Stimulated activated naive B cell treated with anti-CD40 and anti-IgM and Interleukin-4, amounts not matched to agents 10 μg/mL and 1 μg/mL and 100 μg/mL, for 72 hours (primary cell): ENCODE results near the gene ADIPOR2.

ENCODE experiments used
- ATAC-seq, 2 donors: fragments of 150-1000 bp; cut with Tn5 transposase; replicated peaks; 2 replicates each; pipeline ENCODE4 v1.10.0; 2021; ENCODE audit warnings: moderate library complexity in 1 of 2
- DNase-seq: peaks from one replicate; pipeline ENCODE4 v3.0.0; 2021
- H3K27ac Mint-ChIP-seq: one replicate; pipeline ENCODE4 v1.8.0; 2022; ENCODE audit warnings: mild to moderate bottlenecking, mixed read lengths
- H3K27me3 Mint-ChIP-seq, 2 donors: one replicate each; pipeline ENCODE4 v1.8.0; 2022; ENCODE audit warnings: mixed read lengths in 2 of 2
- H3K36me3 Mint-ChIP-seq, 2 donors: one replicate each; pipeline ENCODE4 v1.8.0; 2022; ENCODE audit warnings: mixed read lengths in 2 of 2, mild to moderate bottlenecking in 1 of 2
- H3K4me1 Mint-ChIP-seq, 2 donors: one replicate each; pipeline ENCODE4 v1.8.0; 2022; ENCODE audit warnings: mixed read lengths in 2 of 2, mild to moderate bottlenecking in 1 of 2
- H3K4me3 Mint-ChIP-seq, 2 donors: one replicate each; pipeline ENCODE4 v1.8.0; 2022; ENCODE audit warnings: mild to moderate bottlenecking in 2 of 2, mixed read lengths in 2 of 2, moderate library complexity in 1 of 2
- H3K9me3 Mint-ChIP-seq, 2 donors: one replicate each; pipeline ENCODE4 v1.8.0; 2022; ENCODE audit warnings: mixed read lengths in 2 of 2, mild to moderate bottlenecking in 1 of 2

The ADIPOR2 gene

DNA sequence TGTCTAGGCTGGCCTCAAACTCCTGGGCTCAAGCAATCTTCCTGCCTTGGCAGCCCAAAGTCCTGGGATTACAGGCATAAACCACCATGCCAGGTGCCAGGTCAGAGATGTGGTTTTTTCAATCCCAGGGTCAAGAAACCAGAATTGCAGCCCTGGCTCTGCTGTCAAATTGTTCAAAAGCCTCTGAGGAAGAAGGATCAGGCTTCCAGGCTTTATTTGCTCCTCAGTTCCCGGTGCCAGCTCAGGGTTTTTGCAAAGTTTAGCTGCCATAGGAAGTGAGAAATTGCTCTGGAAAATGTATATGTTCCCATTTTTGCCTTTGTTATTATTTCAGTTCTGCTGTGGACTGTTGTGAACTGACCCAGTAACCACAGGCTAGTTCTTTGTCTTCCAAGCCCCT is 33.2 kb upstream of the ADIPOR2 start:
- Mint-ChIP-seq H3K9me3 (no peaks in the 10 kb centered on the region), H3K27ac (no peak overlapping the region), H3K36me3 (no peaks in the 10 kb centered on the region), H3K4me1 (peaks cover 6 to 7% of the 10 kb centered on the region in 2 donors), H3K4me3 (no peak overlapping the region), H3K27me3 (no peaks in the 10 kb centered on the region)
- DNase-seq (no peak), ATAC-seq (no peak)

DNA sequence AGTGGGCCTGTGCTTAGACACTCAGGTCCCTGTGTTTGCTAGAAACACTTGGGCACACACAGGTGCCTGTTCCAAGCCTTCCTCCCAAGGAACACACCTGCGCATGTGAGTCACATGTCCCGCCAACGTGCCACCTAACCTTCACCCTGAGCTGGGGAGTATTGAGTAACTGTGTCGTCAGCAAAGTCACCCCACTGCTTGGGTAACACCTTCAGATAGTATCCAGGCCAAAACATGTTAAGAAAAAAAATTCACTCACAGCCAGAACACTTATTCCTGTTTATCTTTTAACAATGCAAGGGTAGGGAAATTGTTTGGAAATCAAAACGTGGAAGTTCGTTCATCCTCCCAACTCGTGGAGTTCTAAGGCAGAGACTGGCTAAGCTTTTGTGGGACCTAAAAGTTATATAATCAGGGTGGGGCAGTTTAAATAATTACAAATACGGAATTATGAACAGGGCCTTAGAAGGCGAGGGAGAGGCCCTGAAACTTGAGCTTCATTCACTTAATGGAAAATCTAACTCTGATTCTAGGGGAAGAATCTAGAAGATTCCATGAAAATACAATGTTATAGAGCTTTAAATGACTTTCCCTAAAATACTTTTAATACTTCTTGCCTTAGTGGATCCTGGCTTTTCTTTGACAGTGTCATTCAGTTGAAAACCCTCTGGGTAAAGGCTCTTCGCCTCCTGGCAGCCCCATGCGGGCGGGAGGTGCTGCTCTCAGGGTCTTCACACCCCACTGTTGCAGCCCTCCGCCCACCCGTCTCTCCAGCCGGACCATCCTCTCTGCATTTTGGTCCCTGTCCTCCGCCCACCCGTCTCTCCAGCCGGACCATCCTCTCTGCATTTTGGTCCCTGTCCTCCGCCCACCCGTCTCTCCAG is 30.3 kb upstream of the ADIPOR2 start:
- H3K27ac Mint-ChIP-seq, result no peak overlapping the region
- no peak for ATAC-seq
- H3K27me3 Mint-ChIP-seq, result peaks cover 0 to 10% of the 10 kb centered on the region in 2 donors
- H3K36me3 Mint-ChIP-seq, result peaks cover 0 to 6% of the 10 kb centered on the region in 2 donors
- peaks cover 16 to 17% of the 10 kb centered on the region in 2 donors for H3K4me1 Mint-ChIP-seq
- H3K9me3 Mint-ChIP-seq, result peaks cover 0 to 6% of the 10 kb centered on the region in 2 donors
- no peak for DNase-seq
- H3K4me3 Mint-ChIP-seq, result no peak overlapping the region

DNA sequence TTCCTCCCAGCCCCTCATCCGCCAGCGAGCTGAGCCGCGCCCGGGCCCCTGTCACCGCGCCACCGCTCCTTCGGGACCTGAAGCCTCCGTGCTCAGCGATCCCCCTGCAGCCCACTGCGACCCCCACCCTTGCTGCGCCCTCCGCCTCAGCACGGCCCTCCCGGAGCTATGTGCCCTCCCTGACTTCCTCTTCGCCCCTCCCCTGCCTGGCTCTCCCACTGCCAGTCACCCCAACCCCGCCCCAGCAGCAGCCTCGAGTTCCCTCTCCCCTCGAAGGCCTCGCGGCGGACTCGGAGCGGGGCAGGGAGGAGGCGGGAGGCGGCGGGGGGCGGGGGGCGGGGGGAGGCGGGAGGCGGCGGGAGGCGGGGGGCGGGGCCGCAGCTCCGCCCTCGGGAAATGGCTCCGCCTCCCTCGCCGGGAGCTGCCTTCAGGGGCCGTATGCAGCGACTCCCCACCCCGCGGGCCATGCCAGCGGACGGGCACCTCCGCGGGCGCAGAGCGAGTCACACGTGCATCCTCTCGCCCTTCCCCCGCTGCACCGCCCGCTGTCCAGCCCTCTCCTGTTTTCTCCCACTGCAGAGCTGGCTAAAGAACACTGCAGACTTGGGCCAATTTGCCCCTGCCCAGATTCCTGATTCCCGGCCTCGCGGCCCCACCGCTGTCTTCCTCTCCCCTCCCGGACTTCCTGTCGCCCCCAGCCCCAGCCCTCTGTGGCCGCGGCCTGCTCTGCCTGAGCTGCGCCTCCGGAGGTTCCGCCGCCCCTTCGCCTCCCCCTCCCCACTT is 29.1 kb upstream of the ADIPOR2 start:
- Mint-ChIP-seq H3K27ac (peak overlapping the region; percentile 88), H3K9me3 (peaks cover 0 to 6% of the 10 kb centered on the region in 2 donors), H3K36me3 (peaks cover 0 to 6% of the 10 kb centered on the region in 2 donors), H3K4me1 (peaks cover 16 to 19% of the 10 kb centered on the region in 2 donors), H3K4me3 (peak overlapping the region; percentile 82 to 89), H3K27me3 (peaks cover 0 to 10% of the 10 kb centered on the region in 2 donors)
- ATAC-seq (peak; percentile 92 to 94), DNase-seq (peak; percentile 83)

DNA sequence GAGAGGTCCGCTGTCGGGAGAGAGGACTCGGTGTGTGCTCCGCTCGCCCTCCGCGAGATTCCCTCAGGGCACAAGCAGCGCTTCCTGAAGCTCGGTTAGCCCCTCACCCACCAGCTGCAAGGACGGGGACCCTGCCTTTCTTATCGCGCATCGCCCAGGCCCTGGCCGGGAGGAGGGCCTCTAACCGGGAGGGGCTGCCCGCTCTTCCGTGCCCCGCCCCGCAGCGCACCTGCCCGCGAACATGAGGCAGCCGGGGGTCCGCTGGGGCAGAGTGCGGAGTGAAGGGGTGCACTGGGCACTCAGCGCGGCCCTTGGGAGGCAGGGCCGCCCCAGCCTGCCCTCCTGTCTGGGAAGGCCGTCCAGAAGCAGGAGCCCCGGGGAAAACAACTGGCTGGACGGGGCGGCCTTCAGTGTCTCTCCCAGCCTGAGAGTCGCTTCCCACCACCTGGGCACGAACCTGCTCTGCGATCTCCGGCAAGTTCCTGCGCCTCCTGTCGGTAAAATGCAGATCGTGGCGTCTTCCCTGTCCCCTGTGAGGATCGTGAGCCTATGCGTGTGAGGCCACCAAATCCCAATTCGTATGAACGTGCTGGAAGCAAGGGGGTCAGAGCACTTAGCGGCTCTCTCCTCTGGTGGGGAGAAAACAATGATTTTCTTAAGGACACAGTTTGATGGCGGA is 28.0 kb upstream of the ADIPOR2 start:
- H3K36me3 Mint-ChIP-seq, result peaks cover 0 to 6% of the 10 kb centered on the region in 2 donors

DNA sequence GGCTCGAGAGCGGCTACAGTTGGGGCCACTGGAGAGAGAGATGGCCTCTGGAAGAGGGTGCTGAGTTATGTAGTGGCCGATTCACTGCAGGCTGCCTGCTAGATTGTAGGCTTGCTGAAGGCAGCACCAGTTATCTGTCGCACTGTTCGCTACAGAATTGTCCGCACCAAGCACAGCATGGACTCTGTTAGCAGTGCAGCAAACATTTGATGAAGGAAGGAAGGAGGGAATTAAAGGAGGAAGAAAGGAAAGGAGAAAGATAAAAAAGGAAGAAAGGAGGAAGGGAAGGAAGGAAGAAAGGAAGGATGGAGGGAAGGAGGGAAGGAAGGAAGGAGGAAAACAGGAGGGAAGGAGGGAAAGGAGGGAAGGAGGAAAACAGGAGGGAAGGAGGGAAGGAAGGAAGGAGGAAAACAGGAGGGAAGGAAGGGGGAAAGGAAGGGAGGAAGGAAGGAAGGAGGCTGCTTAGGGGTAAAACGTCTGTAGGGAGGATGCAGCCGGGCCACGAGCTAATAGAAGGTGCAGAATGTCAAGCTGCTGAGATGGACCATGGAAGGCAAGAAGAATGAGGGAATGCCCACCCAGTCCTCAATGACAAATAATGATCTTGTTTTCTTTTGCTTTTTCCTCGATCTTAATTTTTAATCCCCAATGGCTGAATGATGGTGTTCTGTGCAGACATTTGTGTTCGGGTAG is 27.3 kb upstream of the ADIPOR2 start:
- ATAC-seq (no peak), DNase-seq (no peak)
- Mint-ChIP-seq H3K27me3 (peaks cover 0 to 10% of the 10 kb centered on the region in 2 donors), H3K9me3 (peaks cover 0 to 6% of the 10 kb centered on the region in 2 donors), H3K4me1 (peaks cover 16 to 33% of the 10 kb centered on the region in 2 donors), H3K4me3 (peak overlapping the region in 1 of 2 donors; percentile 78), H3K36me3 (peaks cover 0 to 6% of the 10 kb centered on the region in 2 donors), H3K27ac (peak overlapping the region; percentile 91)

More for the DNA sequence above, 28.0 kb upstream of the ADIPOR2 start:
- DNase-seq (no peak), ATAC-seq (no peak)
- peaks cover 0 to 6% of the 10 kb centered on the region in 2 donors for H3K9me3 Mint-ChIP-seq
- H3K4me1 Mint-ChIP-seq, result peaks cover 16 to 27% of the 10 kb centered on the region in 2 donors
- peaks cover 0 to 10% of the 10 kb centered on the region in 2 donors for H3K27me3 Mint-ChIP-seq
- H3K27ac Mint-ChIP-seq, result peak overlapping the region; percentile 91
- peak overlapping the region; percentile 63 to 78 for H3K4me3 Mint-ChIP-seq

DNA sequence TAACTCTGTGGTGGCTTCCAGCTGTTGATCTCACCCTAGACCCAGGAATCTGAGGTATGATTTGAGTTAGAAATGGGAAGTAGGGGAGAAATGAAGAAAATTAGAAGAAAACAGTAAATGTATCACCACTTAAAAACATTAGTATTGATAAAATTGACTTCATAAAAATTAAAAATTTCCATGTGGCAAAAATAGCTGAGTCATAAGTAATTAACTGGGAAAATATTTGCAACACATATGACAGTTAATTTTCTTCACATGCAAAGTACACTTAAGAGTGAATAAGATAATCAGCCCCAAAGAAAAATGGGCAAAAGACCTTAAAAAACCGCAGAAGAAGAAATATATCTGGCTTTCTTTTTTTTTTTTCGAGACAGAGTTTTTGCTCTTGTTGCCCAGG is 25.5 kb upstream of the ADIPOR2 start:
- no peak overlapping the region for H3K4me3 Mint-ChIP-seq
- H3K36me3 Mint-ChIP-seq, result peaks cover 0 to 6% of the 10 kb centered on the region in 2 donors
- H3K27ac Mint-ChIP-seq, result no peak overlapping the region
- peaks cover 0 to 10% of the 10 kb centered on the region in 2 donors for H3K27me3 Mint-ChIP-seq
- peaks cover 21 to 42% of the 10 kb centered on the region in 2 donors for H3K4me1 Mint-ChIP-seq
- no peak for DNase-seq
- ATAC-seq, result no peak
- H3K9me3 Mint-ChIP-seq, result peaks cover 0 to 6% of the 10 kb centered on the region in 2 donors

DNA sequence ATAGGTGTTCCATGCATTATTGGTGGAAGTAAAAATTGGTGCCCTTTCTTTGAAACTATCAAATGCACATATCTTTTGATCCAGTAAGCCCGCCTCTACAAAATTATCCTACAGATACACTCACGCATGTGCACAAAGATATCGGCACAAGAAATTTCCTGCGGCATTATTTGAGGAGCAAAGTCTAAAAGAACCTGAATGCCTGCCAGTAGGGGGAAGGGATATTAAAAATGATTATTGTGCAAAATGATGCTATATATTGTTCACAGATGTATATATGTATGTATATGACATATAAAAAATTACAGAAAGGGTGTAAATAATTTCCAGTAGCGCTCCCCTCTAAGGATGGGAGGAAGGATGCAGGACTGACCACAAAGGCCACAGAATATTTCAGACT is 24.7 kb upstream of the ADIPOR2 start:
- Mint-ChIP-seq H3K36me3 (peaks cover 0 to 6% of the 10 kb centered on the region in 2 donors), H3K27me3 (peaks cover 0 to 10% of the 10 kb centered on the region in 2 donors), H3K4me1 (peaks cover 21 to 42% of the 10 kb centered on the region in 2 donors), H3K9me3 (peaks cover 0 to 6% of the 10 kb centered on the region in 2 donors), H3K27ac (no peak overlapping the region), H3K4me3 (no peak overlapping the region)
- DNase-seq, result no peak
- ATAC-seq, result no peak

DNA sequence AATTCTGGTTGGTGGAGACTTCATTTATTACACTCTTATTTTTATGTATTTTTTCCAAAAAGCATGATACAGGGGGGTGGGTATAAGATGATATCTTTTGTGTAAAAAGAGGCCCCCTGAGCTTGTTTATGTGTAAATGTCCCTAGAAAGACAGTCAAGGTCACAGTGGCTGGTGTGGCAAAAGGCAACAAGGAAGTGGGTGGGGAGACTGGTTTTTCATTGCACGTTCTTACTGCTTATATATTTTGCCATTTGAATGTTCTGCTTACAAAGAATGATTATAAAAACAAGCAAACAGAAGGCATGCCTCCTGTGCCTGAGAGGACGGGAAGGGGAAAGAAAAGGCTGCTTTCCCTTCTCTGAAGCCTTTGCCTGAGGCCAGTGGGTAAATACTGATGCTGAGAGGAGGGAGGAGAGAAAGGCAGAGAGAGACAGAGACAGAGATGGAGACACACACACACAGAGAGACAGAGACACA is 24.1 kb upstream of the ADIPOR2 start:
- ATAC-seq (no peak), DNase-seq (no peak)
- H3K27ac Mint-ChIP-seq, result no peak overlapping the region
- no peak overlapping the region for H3K4me3 Mint-ChIP-seq
- peaks cover 21 to 41% of the 10 kb centered on the region in 2 donors for H3K4me1 Mint-ChIP-seq
- H3K27me3 Mint-ChIP-seq, result peaks cover 0 to 10% of the 10 kb centered on the region in 2 donors
- H3K9me3 Mint-ChIP-seq, result peaks cover 0 to 6% of the 10 kb centered on the region in 2 donors
- H3K36me3 Mint-ChIP-seq, result peaks cover 0 to 6% of the 10 kb centered on the region in 2 donors

DNA sequence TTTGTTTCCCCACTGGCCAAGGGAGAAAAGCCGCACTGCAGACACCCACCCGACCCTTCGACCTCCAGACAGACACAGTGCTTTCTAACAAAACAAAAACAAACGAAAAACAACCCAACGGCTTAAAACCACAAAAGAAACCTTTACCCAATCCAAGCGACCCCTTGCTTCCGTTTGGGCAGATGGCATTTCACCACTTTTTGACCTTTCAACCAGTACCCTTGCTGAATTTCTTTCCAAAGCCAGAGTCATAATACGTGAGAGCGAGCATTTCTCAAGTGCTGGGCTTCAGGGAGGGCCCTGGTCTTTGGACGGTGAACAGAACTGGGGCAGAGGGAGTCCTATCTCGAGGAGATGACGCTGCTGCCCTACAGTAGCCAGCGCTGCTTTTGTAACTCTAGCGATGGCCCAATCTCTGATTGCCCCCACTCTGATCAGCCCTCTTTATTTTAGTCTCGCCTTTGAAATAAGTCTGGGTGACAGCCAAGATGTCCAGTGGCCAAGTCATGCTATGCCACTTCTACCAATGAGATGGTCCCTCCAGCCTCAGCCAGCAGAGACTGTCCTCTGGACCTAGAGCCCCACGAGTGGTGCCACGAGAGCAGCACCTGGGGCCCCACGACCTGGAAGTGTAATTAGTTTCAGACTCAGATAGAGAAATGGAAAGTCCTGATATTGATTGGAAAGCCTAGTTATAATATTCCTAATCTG is 21.9 kb upstream of the ADIPOR2 start:
- Mint-ChIP-seq H3K9me3 (no peaks in the 10 kb centered on the region), H3K27ac (peak overlapping the region; percentile 52), H3K4me3 (peak overlapping the region; percentile 18 to 70), H3K4me1 (peaks cover 10 to 31% of the 10 kb centered on the region in 2 donors), H3K36me3 (no peaks in the 10 kb centered on the region), H3K27me3 (peaks cover 0 to under 1% of the 10 kb centered on the region in 2 donors)
- DNase-seq (no peak), ATAC-seq (peak in 1 of 2 donors; percentile 58)

DNA sequence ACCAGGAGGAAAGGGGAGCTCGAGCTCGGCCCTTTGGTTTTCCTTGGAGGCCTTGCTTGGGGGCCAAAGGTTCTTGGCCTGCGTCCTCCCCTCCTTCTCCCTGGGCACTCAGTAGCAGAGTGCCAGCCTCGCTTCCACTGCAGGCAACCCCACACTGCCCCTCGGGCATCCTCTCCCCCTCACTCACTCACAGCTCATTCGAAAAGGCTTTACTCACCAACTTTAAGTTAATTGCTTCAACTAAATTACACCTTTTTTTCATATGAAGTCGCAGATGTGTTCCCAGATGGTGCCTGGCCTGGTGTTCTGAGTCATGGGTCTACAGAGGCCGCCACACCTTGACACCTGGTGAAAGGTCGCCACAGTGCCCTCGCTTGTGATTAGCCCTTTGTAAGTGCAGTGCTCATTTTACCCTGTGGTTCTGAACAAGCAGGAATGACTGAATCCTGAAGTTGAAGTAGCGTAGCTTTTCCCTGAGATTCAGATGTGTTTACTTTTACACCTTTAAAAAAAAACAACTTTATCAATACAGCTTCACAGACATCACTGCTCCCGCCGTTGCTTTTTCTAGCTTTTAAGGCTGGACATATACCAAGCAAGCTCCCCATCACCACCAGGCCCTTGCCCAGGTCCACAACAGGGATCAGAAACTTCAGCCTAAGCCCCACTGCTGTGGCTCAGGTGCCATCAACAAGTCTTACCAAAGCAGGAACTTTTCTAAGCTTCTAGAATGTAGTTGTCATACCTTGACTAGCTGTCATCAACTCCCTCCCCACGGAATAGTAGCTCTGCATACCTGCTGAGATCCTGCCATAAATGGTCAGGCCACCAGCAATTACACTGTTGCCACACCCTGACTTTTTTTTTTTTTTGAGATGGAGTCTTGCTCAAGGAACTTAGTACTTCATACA is 20.3 kb upstream of the ADIPOR2 start:
- DNase-seq (no peak), ATAC-seq (no peak)
- Mint-ChIP-seq H3K36me3 (no peaks in the 10 kb centered on the region), H3K27ac (peak overlapping the region; percentile 21), H3K4me1 (peaks cover 7 to 25% of the 10 kb centered on the region in 2 donors), H3K4me3 (no peak overlapping the region), H3K9me3 (no peaks in the 10 kb centered on the region), H3K27me3 (no peaks in the 10 kb centered on the region)

DNA sequence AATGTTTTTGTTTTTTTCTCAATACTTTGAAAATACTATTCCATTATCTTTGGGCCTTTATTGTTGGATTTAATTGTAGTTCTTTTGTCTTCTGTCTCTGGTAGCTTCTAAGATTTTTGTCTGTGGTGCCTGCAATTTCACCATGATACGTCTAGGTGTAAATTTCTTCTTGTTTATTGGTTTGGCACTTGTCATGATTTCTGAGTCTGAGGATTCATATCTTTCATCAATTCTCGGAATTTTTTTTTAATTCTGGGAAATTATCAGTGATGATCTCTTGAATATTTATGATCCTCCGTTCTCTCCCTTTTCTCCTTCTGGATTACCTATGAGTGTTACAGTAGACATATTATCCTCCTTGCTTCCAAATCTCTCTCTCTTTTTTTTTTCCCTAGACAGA is 14.8 kb upstream of the ADIPOR2 start:
- Mint-ChIP-seq H3K27me3 (peaks cover 0 to 4% of the 10 kb centered on the region in 2 donors), H3K36me3 (no peaks in the 10 kb centered on the region), H3K4me1 (no peaks in the 10 kb centered on the region), H3K4me3 (no peak overlapping the region), H3K9me3 (no peaks in the 10 kb centered on the region), H3K27ac (no peak overlapping the region)
- DNase-seq (no peak), ATAC-seq (no peak)

DNA sequence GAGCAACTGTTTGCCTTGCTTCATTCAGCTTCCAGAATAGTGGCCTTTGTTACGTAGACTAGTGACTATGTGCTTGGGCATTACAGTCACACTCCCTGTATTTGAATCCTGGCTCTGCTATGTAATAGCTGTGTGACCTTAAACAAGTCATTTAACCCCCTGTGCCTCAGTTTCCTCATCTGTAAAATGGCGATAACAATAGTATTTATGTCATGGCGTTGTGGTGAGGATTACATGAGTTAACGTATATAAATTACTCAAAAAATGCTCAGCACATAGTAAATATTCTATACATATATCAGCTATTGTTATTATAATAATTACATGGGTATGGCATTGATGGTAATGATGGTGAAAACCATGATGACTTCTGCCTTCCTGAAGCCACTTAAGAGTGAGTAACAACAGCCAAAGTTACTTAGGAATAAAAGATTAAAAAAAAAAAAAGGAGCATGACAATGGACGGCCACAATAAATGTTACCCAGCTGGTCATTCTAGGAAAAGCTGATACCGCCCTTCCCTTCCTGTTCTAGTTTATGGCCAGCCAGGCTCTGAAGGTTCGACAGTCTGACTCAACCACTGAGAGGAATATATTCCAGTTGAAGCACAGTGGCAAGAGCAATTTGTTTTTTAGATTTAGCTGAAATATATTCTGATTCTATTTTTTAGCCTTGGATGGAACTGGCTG is 9.9 kb upstream of the ADIPOR2 start:
- H3K4me1 Mint-ChIP-seq, result no peaks in the 10 kb centered on the region

More for the DNA sequence above, 9.9 kb upstream of the ADIPOR2 start:
- Mint-ChIP-seq H3K27ac (no peak overlapping the region), H3K9me3 (no peaks in the 10 kb centered on the region), H3K36me3 (no peaks in the 10 kb centered on the region), H3K27me3 (peaks cover 1 to 5% of the 10 kb centered on the region in 2 donors), H3K4me3 (no peak overlapping the region)
- no peak for ATAC-seq
- no peak for DNase-seq
